HG03175 (cell line): ENCODE measurements around the gene EHMT2.
A peak's percentile ranks its signal among the peaks of the same experiment; 100 is the strongest.
"Not testable (repeated sequence)": the region's sequence is repeated elsewhere in the genome, so short reads cannot be mapped to it uniquely, and the experiment has no call there.

ENCODE experiments used
- ATAC-seq: cut with Tn5 transposase; IDR thresholded peaks from one replicate; pipeline ENCODE4 v1.9.1; 2021; ENCODE audit warnings: mild to moderate bottlenecking, moderate library complexity; ENCODE audit not compliant: unreplicated experiment

Gene EHMT2

DNA sequence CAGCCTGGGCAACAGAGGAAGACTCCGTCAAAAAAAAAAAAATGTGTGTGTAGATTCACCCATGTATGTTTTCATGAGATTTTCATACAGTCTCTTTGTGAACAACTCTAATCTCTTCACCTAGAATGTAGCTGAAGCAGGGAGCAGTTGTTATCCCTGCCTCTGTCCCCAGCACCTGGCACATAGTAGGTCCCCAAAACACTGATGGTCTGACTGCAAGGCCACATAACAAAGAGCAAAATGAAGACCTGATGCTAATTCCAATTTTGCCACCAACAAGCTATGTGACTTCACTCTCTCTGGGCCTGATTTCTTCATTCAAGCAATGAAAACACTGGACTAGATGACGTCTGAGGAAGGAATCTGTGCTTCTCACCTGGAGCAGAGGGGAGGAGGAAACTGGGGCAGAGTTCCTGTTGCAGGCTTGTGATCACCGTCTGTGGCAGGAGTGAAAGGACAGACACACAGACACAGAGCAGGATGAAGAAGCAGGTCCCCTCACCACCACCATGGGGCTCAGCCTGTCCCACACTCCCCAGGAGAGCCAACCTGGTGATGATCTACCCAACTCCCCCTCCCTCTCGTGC lies 23.3 kb downstream of the EHMT2 start:
- no peak for ATAC-seq

DNA sequence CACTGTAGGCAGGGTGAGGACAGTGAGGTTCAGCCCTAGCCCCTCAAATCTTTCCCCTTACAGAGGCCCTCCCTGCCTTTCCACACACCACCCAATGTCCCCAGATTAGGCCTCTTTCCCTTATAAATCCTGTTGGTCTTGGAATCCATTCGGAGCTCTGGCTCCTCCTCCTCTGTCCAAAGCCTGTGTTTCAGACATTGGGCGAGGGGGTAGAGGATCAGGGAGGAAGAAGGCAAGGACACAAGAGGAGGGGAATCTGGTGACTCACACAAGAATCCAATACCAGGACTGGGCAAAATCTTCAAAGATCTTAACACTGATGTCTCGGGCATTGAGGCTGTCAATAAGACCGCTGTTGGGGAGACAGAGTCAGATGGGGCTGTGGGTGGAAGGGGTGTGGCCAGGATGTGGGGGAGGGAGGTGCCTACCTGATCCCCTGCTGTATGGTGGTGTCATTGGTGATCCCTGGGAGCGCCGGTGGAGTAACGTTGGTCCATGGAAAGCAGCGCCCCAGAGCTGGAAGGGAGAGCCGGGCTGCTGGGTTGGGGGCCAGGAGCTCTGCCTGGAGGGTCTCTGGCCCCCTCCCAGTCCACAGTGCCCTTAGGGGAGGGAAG lies 26.3 kb downstream of the EHMT2 start:
- ATAC-seq: no peak

GRCh38 chr6:31870385-31870921 lies 27.0 kb downstream of the EHMT2 start:
- ATAC-seq: no peak

- ATAC-seq: no peak
Measured at GRCh38 chr6:31869343-31869742, 28.2 kb downstream of the EHMT2 start.

DNA sequence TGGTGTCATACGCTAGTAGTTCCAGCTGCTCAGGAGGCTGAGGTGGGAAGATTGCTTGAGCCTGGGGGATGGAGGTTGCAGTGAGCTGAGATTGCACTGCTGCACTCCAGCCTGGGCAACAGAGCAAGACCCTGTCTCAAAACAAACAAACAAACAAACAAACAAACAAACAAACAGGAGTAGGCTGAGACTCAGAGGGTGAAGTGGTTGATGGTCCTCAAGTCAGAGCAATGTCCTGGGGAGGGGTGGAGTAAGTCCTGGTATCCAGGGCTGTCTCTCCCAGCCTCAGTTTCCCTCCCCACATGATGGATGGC lies 28.9 kb downstream of the EHMT2 start:
- ATAC-seq: not testable (repeated sequence)

DNA sequence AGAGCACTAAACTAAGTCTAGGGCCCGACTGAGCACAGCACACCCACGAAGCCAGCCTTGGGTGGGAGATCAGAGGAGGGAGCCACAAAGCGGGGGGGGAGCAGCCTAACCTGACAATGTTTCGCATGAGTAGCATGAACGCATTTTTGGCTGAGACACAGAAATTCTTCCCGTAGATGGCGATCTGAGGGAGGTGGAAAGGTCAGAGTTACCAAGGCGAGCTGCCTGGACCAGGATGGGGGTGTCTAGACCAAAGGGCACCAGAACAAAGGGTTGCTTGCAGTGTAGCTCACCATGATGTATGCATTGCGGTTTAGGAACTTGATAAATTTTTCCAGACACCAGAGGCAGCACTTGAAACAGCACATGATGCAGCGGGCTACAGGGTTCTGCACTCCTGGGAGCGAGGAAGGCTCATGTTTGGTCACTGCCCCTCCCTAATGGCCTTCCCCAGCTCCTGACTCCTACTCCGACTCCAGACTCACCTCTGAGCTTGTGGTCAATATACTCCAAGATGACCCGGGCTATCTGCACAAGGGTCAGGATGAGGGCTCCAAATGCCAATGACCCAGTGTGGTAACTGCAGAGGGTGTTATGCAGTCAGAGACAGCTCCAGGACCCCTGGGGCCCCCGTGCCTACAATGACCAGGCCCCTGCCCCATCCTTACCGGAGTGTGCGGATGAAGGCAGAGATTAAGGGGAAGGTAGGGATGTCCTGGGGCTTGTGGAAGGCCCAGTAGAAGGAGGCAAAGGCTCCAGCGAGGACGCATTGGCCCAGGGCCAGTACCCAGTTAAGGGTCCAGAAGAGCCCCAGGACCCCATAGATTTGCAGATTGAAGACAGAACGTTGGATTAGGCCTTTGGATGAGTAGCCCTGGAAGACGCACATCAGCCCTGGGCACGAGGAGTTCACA lies 32.0 kb downstream of the EHMT2 start:
- no peak for ATAC-seq

DNA sequence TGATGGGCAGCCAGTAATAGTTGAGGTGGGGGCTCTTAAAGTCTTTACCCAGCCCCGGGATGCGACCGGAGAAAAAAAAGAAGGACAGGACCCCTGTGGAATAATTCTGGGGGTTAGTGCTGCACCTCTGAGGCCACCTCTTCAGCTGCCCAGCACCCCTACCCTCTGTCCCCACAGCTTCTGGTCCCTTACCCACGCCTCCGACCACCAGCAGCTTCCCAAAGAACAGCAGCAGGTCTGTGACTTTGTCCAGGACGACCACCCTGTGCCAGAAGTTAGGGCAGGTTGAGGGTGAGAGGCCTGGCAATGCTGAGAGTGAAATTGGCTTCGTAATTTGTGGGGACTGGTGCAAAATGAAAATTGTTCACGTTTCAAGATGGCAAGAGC lies 32.7 kb downstream of the EHMT2 start:
- ATAC-seq: no peak

- not testable (repeated sequence) for ATAC-seq
Measured at GRCh38 chr6:31864123-31864562, 33.4 kb downstream of the EHMT2 start.

- ATAC-seq: peak; percentile 95
Measured at GRCh38 chr6:31862344-31863235, 34.9 kb downstream of the EHMT2 start, which contains the start of gene NEU1. TSS of gene NEU1 (minus strand) at chr6:31862821. CDS start at chr6:31862776, 45 bp downstream.

GRCh38 chr6:31861919-31862343 lies 35.6 kb downstream of the EHMT2 start:
- ATAC-seq: no peak

DNA sequence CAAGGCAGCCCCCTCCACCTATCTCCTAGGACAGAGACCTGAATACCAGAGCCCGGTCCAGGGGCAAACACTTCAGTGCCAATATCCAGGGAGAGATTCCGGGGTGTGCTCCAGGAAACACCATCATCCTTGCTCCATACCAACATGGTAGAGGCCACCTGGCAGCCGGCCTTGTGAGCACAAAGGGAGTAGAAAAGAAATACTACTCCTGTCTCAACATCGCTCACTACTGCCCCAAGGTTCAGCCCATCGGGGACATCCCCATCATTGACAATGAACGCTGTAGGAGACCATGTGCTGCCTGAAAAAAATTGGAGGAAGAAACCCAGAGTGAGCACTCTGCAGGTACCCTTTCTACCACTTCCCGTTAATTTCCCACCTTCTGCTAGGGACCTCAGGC lies 36.3 kb downstream of the EHMT2 start:
- ATAC-seq: no peak

- ATAC-seq: no peak
Measured at GRCh38 chr6:31860349-31860748, 37.1 kb downstream of the EHMT2 start.

DNA sequence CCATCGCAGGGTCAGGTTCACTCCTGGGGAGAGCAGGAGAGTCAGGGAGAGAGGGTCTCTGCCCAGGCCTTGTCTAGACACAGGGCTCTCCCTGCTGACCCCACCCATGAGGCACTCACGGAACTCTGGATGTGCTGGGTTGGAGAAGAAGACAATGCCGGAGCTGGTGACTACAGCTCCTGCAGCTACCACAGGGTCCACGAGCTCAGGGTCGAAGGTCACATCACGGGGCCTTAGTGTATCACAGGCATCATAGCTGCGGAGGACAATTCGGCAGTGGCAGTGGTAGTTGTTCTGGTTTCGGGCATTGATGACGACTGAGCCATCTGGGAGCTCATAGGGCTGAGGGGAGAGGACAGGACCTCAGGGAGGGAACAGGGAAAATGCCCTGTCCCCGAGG lies 37.6 kb downstream of the EHMT2 start:
- no peak for ATAC-seq

GRCh38 chr6:31858707-31859106 lies 38.8 kb downstream of the EHMT2 start:
- ATAC-seq: no peak

GRCh38 chr6:31857774-31858173 lies 39.7 kb downstream of the EHMT2 start:
- not testable (repeated sequence) for ATAC-seq

DNA sequence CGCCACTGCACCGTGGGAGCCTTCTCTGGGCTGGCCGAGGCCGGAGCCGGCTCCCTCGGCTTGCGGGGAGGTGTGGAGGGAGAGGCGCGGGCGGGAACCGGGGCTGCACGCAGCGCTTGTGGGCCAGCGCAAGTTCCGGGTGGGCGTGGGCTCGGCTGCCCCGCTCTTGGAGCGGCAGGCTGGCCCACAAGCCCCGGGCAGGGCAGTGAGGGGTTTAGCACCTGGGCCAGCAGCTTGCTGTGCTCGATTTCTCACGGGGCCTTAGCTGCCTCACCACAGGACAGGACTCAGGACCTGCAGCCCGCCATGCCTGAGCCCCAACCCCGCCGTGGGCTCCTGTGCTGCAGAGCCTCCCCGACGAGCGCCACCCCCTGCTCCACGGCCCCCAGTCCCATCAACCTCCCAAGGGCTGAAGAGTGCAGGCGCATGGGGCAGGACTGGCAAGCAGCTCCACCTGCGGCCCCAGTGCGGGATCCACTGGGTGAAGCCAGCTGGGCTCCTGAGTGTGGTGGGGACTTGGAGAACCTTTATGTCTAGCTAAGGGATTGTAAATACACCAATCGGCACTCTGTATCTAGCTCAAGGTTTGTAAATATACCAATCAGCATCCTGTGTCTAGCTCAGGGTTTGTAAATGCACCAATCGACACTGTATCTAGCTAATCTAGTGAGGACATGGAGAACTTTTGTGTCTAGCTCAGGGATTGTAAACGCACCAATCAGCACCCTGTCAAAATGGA lies 45.3 kb downstream of the EHMT2 start:
- not testable (repeated sequence) for ATAC-seq

GRCh38 chr6:31851485-31851832 lies 46.0 kb downstream of the EHMT2 start:
- ATAC-seq: no peak

DNA sequence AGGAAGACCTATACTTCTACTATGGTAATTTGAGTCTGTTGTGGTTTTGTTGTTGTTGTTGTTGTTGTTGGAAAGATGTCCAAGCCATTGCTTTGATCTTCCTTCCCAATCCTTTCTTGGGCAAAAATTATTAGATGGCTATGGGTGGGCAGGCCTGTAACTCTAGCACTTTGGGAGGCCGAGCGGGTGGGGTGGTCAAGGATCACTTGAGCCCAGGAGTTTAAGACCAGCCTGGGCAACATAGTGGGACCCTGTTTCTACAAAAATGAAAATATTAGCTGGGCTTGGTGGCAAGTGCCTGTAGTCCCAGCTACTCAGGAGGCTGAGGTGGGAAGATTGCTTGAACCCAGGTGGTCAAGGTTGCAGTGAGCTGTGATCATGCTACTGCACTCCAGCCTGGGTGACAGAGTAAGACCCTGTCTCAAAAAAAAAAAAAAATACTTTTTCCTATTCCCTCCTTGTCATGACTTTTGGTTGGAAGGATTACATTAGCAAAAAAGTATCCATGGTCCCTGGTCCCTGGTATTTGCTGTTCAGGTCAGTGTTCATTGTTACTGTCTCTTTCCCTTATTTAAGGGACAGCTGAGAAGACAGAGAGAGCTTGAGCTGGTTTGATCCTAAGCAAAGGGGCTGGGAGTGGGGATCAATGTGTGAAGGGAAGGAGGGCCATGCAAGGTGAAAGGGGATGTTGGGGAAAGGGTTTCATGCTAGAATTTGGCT lies 46.6 kb downstream of the EHMT2 start:
- ATAC-seq: no peak

- ATAC-seq: no peak
Measured at GRCh38 chr6:31847276-31847978, 50.1 kb downstream of the EHMT2 start.
